ENCODE measurements around the gene VASP.
A peak's percentile ranks its signal among the peaks of the same experiment; 100 is the strongest.

VASP gene

DNA sequence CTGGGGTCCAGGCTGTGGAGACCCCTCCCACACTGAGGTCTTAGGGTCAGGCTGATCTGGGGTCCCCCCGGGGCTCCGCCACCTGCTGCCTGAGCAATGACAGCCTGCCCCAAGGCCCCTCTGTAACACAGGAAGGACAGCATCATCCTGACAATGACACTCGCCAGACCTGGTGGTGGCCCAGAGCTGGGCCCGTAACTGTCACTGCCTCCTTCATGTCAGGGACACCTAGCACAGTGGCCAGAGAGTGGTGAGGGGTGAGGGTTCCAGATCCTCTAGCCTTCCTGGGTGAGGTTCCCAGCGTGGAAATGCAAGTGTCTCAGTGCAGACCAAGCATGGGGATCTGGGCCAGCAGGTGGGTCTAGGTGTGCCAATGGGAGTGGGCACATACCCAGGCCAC, 49.6 kb downstream of the VASP start:
- DNase-seq (ENCODE audit: low spot score) = no peak

GRCh38 chr19:45558399-45558878, 51.2 kb downstream of the VASP start:
- DNase-seq (ENCODE audit: low spot score) = no peak

- DNase-seq (ENCODE audit: low spot score) = no peak
Measured at GRCh38 chr19:45560038-45560437, 52.8 kb downstream of the VASP start.

DNA sequence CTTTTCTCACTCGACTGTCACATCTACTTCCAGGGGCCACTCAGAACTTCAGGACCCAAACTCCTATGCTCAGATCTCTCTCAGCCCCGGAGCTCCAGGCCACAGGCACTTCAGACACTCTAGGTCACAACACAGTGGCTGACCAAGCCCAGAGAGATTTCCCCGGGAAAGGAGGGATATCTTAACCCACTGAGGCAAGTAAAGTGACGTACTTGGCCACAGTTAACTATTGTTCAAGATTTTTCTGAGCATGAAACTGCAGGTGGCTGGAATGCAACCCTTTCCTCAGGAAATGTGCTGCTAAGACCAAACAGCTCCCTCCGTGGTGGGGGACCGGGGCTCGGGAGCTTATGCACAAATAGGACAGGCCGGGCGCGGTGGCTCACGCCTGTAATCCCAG, 53.4 kb downstream of the VASP start:
- no peak for DNase-seq (ENCODE audit: low spot score)

DNA sequence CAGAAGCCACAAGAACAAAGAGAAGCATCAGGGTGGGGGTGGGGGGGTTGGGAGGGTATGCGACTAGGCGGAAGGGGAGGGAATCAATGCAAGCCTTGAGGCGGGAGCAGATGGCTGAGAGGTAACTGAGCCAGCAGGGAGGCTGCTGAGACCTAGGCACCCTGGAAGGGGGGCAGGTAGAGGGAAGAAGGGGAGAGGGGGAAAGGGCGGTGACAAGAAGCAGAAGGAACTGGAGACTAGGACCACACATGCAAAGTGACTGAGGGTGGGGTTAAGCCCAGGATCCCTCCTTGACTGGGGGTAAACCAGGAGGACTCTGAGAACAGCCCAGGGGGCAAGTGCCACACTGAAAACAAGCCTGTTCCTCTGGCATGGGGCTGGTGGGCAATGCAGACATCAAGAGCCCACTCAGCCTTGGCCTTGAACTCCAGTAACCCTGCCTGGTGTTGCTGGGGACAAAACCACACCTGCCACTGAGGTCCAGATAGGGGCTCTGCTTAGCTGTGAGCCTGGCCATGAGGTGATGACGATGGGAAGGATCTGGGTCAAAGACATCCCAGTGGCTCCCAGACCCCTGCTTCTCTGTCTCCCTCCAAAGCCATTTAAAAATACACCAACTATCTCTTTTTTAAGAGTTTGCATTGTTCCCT, 57.0 kb downstream of the VASP start:
- no peak for DNase-seq (ENCODE audit: low spot score)

DNA sequence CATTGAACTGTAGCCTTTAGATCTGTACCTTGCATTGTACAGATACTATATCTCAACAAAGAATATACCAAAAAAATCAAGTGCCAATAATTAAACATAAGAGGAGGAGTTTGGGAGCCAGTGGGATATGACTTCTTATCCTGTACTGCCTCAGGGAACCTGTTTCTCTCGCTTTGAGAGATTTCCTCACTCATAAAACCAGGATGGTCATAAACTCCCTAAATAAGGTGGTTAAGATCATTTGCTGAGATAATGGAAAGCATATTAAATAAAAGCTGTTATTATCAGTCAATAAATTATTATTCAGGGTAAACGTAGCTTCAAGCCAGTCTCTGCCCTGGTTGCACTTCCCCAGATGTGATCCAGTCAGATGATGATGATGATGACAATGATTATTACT, 60.3 kb downstream of the VASP start:
- peak; percentile 9 for DNase-seq (ENCODE audit: low spot score)

DNA sequence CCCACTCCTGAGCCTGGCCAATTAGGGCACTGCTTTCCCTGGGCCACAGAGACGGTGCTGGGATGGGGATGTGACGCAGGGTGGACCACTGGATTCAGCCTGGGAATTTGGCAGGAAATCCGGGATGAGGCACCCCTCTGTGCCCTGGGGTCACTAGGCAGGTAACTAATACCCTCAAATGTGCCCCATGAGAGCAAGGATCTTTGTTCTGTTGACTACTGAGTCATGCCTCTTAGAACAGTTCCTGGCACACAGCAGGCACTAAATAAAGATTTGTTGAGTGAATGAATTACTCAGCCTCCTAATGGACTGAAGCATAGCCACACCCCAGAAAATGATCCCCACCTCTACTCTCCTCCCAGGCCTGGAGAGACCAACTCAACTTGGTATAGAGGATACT, 61.5 kb downstream of the VASP start:
- peak; percentile 83 for DNase-seq (ENCODE audit: low spot score)

- DNase-seq (ENCODE audit: low spot score) = peak; percentile 57
Measured at GRCh38 chr19:45569619-45570421, 62.5 kb downstream of the VASP start.

DNA sequence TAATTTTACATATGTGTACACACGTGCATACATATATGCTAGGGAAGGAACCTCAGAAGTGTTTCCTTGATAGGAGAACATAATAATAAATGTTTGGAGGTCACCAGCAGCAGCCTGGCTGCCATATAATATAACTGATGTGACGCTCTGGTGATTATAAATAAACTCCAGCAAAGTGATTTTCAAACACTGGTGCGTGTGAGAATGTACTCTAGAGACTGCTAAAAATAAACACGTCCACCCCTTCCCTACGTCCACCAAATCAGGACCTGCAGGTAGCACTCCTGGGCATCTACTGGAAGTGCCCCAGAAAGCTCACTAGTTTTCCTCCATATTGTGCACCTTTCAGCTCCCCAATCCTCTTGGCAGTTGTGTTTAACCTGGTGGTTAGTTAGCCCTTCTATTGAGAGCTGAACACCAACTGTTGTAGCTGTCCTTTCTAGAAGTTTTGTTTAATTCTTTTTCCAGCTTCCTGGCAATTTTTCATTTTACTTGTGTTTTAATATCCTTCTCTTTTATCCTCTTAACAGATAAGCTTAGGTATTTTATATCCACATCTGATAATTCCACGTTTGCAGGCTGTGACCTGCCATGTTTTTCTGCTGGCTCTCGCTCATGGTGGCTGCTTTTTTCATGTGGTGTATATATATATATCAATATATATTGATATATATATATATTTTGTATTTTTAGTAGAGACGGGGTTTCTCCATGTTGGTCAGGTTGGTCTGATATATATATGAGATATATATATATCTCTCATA, 64.4 kb downstream of the VASP start:
- no peak for DNase-seq (ENCODE audit: low spot score)

DNA sequence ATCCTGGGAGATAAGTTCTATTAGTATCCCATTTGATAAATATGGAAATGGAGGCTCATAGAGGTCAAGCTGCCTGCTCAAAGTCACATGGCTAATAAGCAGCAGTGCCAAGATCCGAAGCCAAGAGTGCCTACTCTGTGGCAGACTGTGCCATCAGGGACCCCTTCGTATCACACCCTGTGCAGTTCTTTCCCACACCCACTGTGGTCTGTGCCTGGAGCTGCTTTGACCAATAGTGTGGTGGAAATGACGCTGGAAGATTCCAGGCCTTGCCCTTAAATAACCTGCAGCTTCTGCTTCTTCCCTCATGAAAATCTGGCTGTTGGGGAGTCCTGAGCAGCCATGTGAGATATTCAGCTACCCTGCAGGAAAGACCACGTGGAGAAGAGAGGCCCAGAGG, 67.2 kb downstream of the VASP start:
- no peak for DNase-seq (ENCODE audit: low spot score)

- DNase-seq (ENCODE audit: low spot score) = no peak
Measured at GRCh38 chr19:45575216-45575615, 67.9 kb downstream of the VASP start.

Data from LoVo (cell line).